Breast epithelium (tissue), 3 donors: ENCODE data around the gene TP53AIP1.

Source experiments
- CTCF ChIP-seq, 3 donors: fragments of 450-650 bp; IDR thresholded peaks; one replicate each; pipeline ENCODE4 v1.5.1; 2016 to 2017; ENCODE audit warnings: antibody characterized with exemption in 3 of 3, mild to moderate bottlenecking in 3 of 3, moderate library complexity in 3 of 3
- POLR2A ChIP-seq: fragments of 450-650 bp; IDR thresholded peaks from one replicate; pipeline ENCODE4 v1.6.1; 2016; ENCODE audit warnings: antibody characterized with exemption, mild to moderate bottlenecking, moderate library complexity
- POLR2AphosphoS5 ChIP-seq, 3 donors: sonication (generic); formaldehyde crosslinking; IDR thresholded peaks; one replicate each; pipeline ENCODE4 v1.6.1; 2017; ENCODE audit warnings: antibody characterized with exemption in 3 of 3

- TF ChIP-seq POLR2A = no peak
- TF ChIP-seq CTCF (IDR thresholded peaks at IDR 0.05) = no peak
- TF ChIP-seq POLR2AphosphoS5 (IDR thresholded peaks at IDR 0.05) = no peak
Measured at GRCh38 chr11:128886406-128887124, 56.1 kb downstream of the TP53AIP1 start.
